HG03378 (cell line): ENCODE measurements around the gene LIG4.

ENCODE experiments used
- ATAC-seq: cut with Tn5 transposase; IDR thresholded peaks from one replicate; pipeline ENCODE4 v1.9.1; 2021; ENCODE audit warnings: mild to moderate bottlenecking, moderate library complexity; ENCODE audit not compliant: unreplicated experiment

Gene LIG4

DNA sequence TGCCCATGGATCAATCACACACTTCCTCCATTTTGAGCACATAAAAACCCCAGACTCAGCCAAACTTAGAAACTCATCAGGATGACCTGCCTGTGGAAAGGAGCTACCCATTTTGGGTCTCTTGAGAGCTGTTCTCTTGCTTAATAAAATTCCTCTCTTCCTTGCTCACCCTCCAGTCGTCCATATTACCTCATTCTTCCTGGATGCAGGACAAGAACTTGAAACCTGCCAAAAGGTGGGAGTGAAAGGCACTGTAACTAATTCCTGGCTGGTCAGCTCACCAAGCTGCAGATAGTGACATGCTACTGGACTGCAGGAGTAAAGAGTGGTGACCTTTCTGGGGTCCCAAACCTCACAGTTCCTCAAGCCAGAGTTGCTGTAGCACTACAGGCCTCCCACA lies 20.2 kb downstream of the LIG4 start:
- ATAC-seq = no peak

DNA sequence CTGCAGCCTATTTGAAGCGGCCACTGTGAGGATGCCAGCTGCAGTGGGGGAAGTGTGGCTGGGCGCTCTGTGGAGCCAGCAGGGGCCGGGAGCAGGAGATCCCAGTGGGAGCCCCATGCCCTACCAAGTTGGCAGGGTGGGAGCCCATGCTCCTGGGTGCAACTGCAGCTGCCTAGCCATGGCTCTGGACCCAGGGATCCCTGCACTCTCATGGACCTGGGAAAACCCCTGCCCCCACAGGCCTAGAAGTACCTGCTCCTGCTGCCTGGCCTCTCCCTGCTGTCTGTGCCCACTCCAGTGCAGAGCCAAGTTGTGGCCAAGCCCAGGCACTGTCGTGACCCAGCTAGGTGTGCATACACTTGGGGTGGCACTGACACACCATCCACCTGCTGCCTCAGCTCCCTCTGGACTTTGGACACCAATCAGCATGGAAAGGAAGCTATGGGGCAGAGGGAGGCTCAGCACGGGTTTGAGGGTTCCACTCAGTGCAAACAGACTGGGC lies 20.9 kb downstream of the LIG4 start:
- no peak for ATAC-seq

DNA sequence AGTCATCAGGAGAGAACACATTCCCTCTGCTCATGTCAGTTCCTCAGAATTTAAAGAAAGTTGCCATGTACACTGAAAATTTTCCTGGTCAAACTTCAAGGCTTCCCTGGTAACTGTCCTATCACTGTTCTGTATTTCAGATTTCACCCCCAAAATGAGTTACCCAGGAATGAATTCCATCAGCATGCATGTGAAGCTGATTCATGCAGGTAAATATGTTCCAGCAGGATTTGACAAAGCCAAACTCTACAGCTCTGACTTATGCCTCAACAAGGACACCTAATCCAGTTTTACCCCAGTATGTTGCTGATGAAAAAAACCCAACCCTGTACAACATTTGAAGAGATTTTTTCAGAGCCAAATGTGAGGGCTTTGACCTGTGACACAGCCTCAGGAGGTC lies 21.5 kb downstream of the LIG4 start:
- no peak for ATAC-seq

DNA sequence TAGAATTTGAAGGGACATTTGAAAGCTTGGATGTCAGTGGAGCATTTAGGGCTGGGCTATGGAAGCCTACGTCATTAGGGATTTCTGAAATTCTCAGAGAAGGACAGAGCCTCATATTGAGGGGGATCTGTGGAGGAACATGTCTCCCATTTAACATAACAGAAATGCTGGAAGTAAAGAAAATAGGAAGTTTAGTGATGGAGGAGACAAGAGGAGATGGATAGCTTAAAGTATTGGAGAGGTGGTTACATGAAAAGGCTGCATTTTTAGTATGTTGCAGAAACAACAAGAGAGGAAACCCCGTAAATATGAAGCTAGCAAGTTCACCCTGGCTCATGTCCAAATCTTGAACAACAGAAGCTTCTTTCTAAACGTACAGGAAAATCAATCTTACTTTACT lies 24.4 kb downstream of the LIG4 start:
- no peak for ATAC-seq

DNA sequence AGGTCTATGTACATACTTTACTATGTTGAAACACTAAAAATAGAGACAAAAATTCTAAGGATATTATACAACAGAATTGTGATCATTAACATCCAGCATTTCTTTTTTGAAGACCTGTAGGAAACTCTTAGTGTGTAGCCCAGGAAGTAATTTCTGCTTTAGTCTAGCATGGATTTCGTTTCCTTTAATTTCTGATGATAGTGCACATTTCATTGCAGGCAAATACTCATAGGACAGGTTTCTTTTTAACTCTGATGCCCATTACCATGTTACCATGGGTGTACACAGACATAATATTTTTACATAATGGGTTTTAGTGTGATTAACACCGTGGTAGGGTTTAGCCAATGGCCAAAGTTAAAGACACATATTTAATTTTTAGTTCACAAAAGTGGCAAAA lies 27.1 kb downstream of the LIG4 start:
- ATAC-seq = no peak

DNA sequence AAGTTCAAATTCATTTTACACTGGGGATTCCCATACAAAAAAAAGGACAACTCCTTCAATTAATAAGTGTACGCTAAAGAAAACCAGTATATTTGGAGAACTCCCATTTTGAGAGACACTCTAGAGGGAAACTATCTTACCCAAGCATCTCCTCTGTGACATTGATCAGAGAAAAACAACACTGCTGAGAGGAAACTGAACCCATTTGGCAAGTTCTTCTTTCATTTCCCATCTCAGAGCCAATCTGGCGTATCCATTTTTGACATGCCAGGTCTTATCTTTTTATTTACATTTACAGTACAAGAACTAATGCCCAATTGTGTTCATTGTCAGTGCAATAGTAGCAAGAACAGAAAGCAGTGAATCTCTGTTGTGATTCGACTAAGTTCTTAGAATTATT lies 30.1 kb downstream of the LIG4 start:
- no peak for ATAC-seq

DNA sequence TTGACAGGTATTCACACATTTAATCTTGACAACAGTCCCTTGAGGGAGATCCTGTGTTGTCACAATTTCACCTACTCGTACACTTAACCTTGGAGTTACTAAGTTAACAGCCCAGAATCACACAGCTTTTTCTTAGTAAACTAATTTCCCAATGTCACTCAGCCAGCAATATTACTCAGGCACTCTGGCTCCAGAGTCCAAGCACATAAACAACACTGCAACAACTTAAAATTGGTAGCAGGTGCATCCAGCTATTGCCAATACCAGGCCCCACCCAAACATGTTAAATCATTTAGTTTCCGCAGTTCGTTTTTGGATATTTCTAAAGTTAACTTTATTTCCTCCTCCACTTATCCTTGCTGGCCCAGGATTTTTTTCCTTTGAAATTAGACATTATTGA lies 32.7 kb downstream of the LIG4 start:
- ATAC-seq = no peak

DNA sequence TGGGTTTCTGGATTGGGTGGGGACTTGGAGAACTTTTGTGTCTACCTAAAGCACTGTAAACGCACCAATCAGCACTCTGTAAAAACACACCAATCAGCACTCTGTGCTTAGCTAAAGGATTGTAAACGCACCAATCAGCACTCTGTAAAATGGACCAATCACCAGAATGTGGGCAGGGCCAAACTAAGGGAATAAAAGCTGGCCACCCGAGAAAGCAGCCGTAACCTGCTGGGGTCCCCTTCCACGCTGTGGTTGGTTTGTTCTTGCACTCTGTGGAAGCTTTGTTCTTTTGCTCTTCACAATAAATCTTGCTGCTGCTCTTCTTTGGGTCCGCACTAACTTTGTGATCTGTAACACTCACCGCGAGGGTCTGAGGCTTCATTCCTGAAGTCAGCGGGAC lies 37.3 kb downstream of the LIG4 start:
- ATAC-seq = no peak

DNA sequence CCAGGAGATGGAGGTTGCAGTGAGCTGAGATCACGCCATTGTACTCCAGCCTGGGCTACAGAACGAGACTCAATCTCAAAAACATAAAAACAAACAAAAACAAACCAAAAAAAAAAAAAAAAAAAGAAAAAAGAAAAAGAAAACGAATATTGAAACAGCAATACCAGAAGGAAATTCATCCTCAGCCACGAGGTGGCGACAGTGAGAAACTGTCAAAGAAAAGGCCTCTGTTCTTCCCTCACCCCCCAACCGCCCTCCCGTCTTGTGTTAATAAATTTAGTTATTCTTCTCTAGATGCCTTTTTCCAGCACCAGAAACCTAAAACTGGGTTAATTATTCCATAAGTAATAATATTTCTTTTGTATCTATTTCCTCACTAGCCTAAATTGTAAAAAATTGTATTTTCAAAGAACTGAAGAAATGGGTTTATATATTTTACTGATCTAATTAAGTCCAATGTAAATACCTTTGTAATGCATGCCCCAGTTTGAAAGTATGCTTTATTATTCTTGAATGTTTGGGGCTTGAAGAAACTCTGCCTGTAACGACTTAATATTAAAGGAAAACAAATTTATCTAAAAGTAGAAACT lies 38.6 kb downstream of the LIG4 start:
- ATAC-seq = no peak

DNA sequence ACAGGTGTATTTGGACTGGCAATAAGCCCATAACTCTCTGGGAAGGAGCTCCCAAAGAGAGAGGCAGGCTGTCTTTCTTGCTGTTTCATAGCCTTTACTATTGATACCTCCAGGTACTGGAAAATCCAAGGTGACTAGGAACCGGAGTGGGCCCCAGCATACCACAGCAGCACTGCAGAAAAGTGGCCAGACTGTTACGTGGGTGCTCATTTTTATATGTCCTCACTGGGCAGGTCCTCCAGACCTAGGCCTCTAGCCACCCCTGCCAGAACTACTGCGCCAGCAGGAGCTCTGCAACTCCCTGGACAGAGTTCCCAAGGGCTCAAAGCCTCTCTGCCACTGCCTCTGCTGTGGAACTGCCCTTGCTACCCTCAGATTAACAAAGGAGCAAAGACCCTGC lies 46.4 kb downstream of the LIG4 start:
- ATAC-seq = no peak

DNA sequence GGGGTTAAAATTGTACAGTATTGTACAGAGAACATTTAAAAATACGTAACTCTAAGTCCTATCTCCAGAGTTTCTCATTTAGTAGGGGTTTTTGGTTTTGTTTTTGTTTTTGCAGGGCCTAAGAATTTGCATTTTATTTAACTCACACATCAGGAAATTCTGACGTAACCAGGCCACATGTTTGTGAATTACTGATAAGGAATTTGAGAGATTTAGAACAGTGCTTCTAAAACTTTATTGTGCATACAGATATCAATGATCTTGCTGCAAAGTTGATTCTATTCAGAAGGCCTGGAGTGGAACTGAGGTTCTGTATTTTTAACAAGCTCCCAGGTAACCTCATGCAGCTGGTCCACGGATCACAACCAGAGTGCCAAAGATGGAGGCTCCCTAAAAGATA lies 49.3 kb downstream of the LIG4 start:
- ATAC-seq = no peak

DNA sequence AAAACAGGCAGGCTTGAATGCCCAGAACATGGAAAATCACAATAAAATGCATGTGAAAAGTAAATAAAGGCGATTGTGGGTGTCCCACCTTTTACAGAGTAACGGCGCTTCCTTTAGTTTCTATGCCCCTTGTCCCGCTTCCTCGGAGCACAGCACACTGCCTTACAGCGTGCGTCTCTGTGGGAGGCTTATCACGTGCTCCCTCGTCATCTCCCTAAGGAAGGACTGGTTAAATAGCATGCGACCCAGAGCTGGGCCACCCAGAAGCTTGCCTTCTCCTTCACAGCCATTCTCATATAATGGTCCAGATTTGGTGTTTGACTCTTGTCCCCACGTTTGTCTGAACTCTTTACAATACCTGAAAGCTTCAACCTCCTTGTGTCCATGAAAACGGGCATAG lies 56.6 kb downstream of the LIG4 start:
- no peak for ATAC-seq
